ENCODE data around the gene CHST12.
"Not testable (repeated sequence)": the region's sequence is repeated elsewhere in the genome, so short reads cannot be mapped to it uniquely, and the experiment has no call there.

Gene CHST12

GRCh38 chr7:2379161-2379560 is 24.2 kb upstream of the CHST12 start:
- no peak for FAIRE-seq

- no peak for FAIRE-seq
Measured at GRCh38 chr7:2379821-2380450, 23.5 kb upstream of the CHST12 start.

- FAIRE-seq = no peak
Measured at GRCh38 chr7:2380461-2380860, 22.9 kb upstream of the CHST12 start.

- FAIRE-seq = no peak
Measured at GRCh38 chr7:2381227-2381626, 22.2 kb upstream of the CHST12 start.

- FAIRE-seq = no peak
Measured at GRCh38 chr7:2381881-2382509, 21.4 kb upstream of the CHST12 start.

- FAIRE-seq = no peak
Measured at GRCh38 chr7:2383543-2384274, 19.7 kb upstream of the CHST12 start.

- FAIRE-seq = no peak
Measured at GRCh38 chr7:2384354-2385243, 18.8 kb upstream of the CHST12 start.

- not testable (repeated sequence) for FAIRE-seq
Measured at GRCh38 chr7:2386122-2386521, 17.3 kb upstream of the CHST12 start.

- FAIRE-seq = no peak
Measured at GRCh38 chr7:2386964-2387669, 16.3 kb upstream of the CHST12 start.

- FAIRE-seq = no peak
Measured at GRCh38 chr7:2387897-2388636, 15.3 kb upstream of the CHST12 start.

GRCh38 chr7:2388637-2388954 is 14.8 kb upstream of the CHST12 start:
- FAIRE-seq = no peak

GRCh38 chr7:2390020-2390816 is 13.2 kb upstream of the CHST12 start:
- not testable (repeated sequence) for FAIRE-seq

- FAIRE-seq = no peak
Measured at GRCh38 chr7:2393706-2394105, 9.7 kb upstream of the CHST12 start.

- no peak for FAIRE-seq
Measured at GRCh38 chr7:2394566-2395082, 8.8 kb upstream of the CHST12 start.

GRCh38 chr7:2398506-2398905 is 4.9 kb upstream of the CHST12 start:
- no peak for FAIRE-seq

- peak; percentile 84 for FAIRE-seq
Measured at GRCh38 chr7:2399848-2400587, 3.4 kb upstream of the CHST12 start.

GRCh38 chr7:2402687-2403013 is 761 bp upstream of the CHST12 start:
- no peak for FAIRE-seq

GRCh38 chr7:2403718-2404648 is 572 bp downstream of the CHST12 start:
- no peak for FAIRE-seq

GRCh38 chr7:2404714-2405119 is 1.3 kb downstream of the CHST12 start:
- FAIRE-seq = no peak

Data from G401.6 (cell line).